ENCODE results near the gene RAB42. TPM values are rescaled to one million over a fixed set of nuclear protein-coding genes. Genes with fewer than 3 reads are reported as not detected.
"Not testable (repeated sequence)": the region's sequence is repeated elsewhere in the genome, so short reads cannot be mapped to it uniquely, and the experiment has no call there.

The RAB42 gene
- total and polyA plus RNA-seq, 5 donors = 0.59 to 1.8 (median 1.4) TPM

- DNase-seq; intact Hi-C loops (cut with DNase I); H3K27me3 ChIP-seq (ENCODE audit: control insufficient read depth, insufficient read depth): not testable (repeated sequence)
Observed at GRCh38 chr1:28586585-28587391, 5.3 kb upstream of the RAB42 start.

DNA sequence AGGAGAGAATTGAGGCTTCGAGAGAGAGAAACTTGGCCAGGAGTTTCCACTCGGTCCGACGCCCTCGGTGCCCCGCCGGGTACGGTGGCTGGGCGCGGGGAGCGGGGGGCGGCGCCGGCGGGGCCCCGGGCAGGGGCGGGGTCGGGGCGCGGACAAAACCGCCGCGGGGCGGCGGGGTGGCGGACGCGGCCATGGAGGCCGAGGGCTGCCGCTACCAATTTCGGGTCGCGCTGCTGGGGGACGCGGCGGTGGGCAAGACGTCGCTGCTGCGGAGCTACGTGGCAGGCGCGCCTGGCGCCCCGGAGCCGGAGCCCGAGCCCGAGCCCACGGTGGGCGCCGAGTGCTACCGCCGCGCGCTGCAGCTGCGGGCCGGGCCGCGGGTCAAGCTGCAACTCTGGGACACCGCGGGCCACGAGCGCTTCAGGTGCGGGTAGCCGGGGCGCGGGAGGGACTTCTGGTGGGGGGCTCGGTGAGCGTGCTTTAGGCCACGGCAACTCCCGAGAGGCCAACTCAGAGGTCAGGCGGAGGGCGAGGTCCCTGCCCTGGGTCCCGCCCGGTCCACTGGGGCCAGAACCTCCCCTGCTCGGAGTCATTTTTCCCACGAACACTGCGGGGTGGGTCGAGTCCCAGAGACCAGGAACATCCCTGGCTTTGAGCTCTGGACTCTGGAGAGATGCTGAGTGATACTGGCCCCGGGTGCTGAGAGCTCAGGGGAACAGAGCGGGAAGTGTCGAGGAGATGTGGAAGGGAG lies 431 bp downstream of the RAB42 start:
- WGBS = 2% methylated on average over 81 of the region's 81 CpGs

More at GRCh38 chr1:28586585-28587391, 5.3 kb upstream of the RAB42 start:
- not testable (repeated sequence) for H3K4me3 ChIP-seq (ENCODE audit: low read length); H3K27ac ChIP-seq (ENCODE audit: low read length); H3K4me1 ChIP-seq (ENCODE audit: control insufficient read depth, insufficient read depth, low read length); H3K9me3 ChIP-seq (ENCODE audit: control insufficient read depth, low read length); ATAC-seq
- 91% methylated on average over 19 of the region's 19 CpGs for WGBS

GRCh38 chr1:28593988-28594356 lies 1.9 kb downstream of the RAB42 start:
- H3K27ac ChIP-seq (ENCODE audit: low read length); ATAC-seq; H3K4me3 ChIP-seq (ENCODE audit: low read length); H3K4me1 ChIP-seq (ENCODE audit: control insufficient read depth, insufficient read depth, low read length); H3K9me3 ChIP-seq (ENCODE audit: control insufficient read depth, low read length); DNase-seq; intact Hi-C loops (cut with DNase I); H3K27me3 ChIP-seq (ENCODE audit: control insufficient read depth, insufficient read depth): not testable (repeated sequence)
- 83% methylated on average over 3 of the region's 3 CpGs for WGBS

More for the DNA sequence above, 431 bp downstream of the RAB42 start:
- ATAC-seq = peak; percentile 69 to 74
- no peaks in the 10 kb centered on the region for H3K4me1 ChIP-seq (ENCODE audit: control insufficient read depth, insufficient read depth, low read length)
- intact Hi-C loops (cut with DNase I) = no loop called here
- H3K27me3 ChIP-seq (ENCODE audit: control insufficient read depth, insufficient read depth) = no peaks in the 10 kb centered on the region
- H3K4me3 ChIP-seq (ENCODE audit: low read length) = peak overlapping the region; percentile 50
- H3K27ac ChIP-seq (ENCODE audit: low read length) = no peak overlapping the region
- H3K9me3 ChIP-seq (ENCODE audit: control insufficient read depth, low read length) = no peaks in the 10 kb centered on the region
- peak; percentile 29 to 71 (median 65) for DNase-seq

- peak in 2 of 3 donors; percentile 25 to 52 for DNase-seq
- 54% methylated on average over 7 of the region's 7 CpGs for WGBS
- H3K9me3 ChIP-seq (ENCODE audit: control insufficient read depth, low read length); intact Hi-C loops (cut with DNase I); H3K27ac ChIP-seq (ENCODE audit: low read length); H3K4me3 ChIP-seq (ENCODE audit: low read length); H3K27me3 ChIP-seq (ENCODE audit: control insufficient read depth, insufficient read depth); ATAC-seq; H3K4me1 ChIP-seq (ENCODE audit: control insufficient read depth, insufficient read depth, low read length): not testable (repeated sequence)
Observed at GRCh38 chr1:28594686-28595411, 2.8 kb downstream of the RAB42 start.

DNA sequence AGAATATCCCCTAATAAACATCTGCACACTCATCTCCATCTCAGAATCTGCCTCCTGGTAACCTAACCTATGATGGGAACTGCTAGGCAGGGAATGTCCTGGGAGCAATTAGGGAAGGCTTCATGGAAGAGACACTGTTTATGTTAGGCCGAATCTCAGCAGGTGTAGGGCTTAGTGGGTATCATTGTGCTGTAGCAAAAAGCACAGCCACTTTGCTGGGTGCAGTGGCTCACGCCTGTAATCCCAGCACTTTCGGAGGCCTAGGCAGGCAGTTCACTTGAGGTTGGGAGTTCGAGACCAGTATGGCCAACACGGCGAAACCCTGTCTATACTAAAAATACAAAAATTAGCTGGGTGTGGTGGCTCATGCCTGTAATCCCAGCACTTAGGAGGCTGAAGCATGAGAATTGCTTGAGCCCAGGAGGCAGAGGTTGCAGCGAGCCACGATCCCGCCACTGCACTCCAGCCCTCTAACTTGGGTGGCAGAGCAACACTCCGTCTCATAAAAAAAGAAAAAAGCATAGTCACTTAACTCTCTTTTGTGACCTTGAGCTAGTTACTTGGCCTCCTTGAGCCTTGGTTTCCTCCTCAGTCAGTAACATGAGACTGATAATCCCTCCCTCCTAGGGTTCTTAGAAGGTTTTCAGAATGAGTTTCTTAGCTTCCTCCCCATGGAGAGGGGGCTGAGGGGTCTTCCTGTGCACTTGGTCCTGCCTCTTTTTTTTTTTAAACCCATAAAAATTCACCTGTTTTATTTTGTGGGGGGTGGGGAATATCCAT lies 3.5 kb downstream of the RAB42 start:
- WGBS = 93% methylated on average over 10 of the region's 10 CpGs
- ATAC-seq (no peak), DNase-seq (no peak)
- intact Hi-C loops (cut with DNase I) = no loop called here
- H3K27me3 ChIP-seq (ENCODE audit: control insufficient read depth, insufficient read depth) = no peaks in the 10 kb centered on the region
- no peak overlapping the region for H3K4me3 ChIP-seq (ENCODE audit: low read length)
- H3K4me1 ChIP-seq (ENCODE audit: control insufficient read depth, insufficient read depth, low read length) = no peaks in the 10 kb centered on the region
- H3K27ac ChIP-seq (ENCODE audit: low read length) = no peak overlapping the region
- no peaks in the 10 kb centered on the region for H3K9me3 ChIP-seq (ENCODE audit: control insufficient read depth, low read length)

DNA sequence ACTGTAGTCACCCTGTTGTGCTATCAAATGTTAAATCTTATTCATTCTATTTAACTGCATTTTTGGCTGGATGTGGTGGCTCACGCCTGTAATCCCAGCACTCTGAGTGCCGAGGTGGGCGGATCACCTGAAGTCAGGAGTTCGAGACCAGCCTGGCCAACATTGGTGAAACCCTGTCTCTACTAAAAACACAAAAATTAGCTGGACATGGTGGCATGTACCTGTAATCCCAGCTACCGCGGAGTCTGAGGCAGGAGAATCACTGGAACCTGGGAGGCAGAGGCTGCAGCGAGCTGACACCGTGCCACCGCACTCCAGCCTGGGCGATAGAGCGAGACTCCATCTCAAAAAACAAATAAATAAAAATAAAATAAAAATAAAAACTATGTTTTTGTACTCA lies 4.2 kb downstream of the RAB42 start:
- H3K27me3 ChIP-seq (ENCODE audit: control insufficient read depth, insufficient read depth); intact Hi-C loops (cut with DNase I): not testable (repeated sequence)

GRCh38 chr1:28601696-28602095 lies 9.6 kb downstream of the RAB42 start:
- Histone ChIP-seq H3K27me3 (ENCODE audit: control insufficient read depth, insufficient read depth) (no peaks in the 10 kb centered on the region), H3K27ac (ENCODE audit: low read length) (no peak overlapping the region), H3K4me3 (ENCODE audit: low read length) (no peak overlapping the region), H3K9me3 (ENCODE audit: control insufficient read depth, low read length) (no peaks in the 10 kb centered on the region), H3K4me1 (ENCODE audit: control insufficient read depth, insufficient read depth, low read length) (no peaks in the 10 kb centered on the region)
- no peak for DNase-seq
- 67% methylated on average over 3 of the region's 3 CpGs for WGBS
- intact Hi-C loops (cut with DNase I) = loop anchor here (5.0 to 10.0 kb wide), 5 partner anchors 84 to 247 kb away; partner anchors contain the start of gene PHACTR4 (in 1 of the 4)
- ATAC-seq = peak; percentile 49 to 51

More for the DNA sequence above, 4.2 kb downstream of the RAB42 start:
- DNase-seq; H3K27ac ChIP-seq (ENCODE audit: low read length); H3K4me1 ChIP-seq (ENCODE audit: control insufficient read depth, insufficient read depth, low read length); H3K9me3 ChIP-seq (ENCODE audit: control insufficient read depth, low read length); ATAC-seq; H3K4me3 ChIP-seq (ENCODE audit: low read length): not testable (repeated sequence)
- 96% methylated on average over 11 of the region's 11 CpGs for WGBS

GRCh38 chr1:28602536-28603439 lies 10.7 kb downstream of the RAB42 start:
- Histone ChIP-seq H3K4me1 (ENCODE audit: control insufficient read depth, insufficient read depth, low read length) (no peaks in the 10 kb centered on the region), H3K27me3 (ENCODE audit: control insufficient read depth, insufficient read depth) (no peaks in the 10 kb centered on the region), H3K27ac (ENCODE audit: low read length) (no peak overlapping the region), H3K4me3 (ENCODE audit: low read length) (no peak overlapping the region), H3K9me3 (ENCODE audit: control insufficient read depth, low read length) (no peaks in the 10 kb centered on the region)
- WGBS = 66% methylated on average over 15 of the region's 15 CpGs
- peak; percentile 72 to 78 for ATAC-seq
- DNase-seq = peak in 2 of 3 donors; percentile 53 to 67
- intact Hi-C loops (cut with DNase I) = loop anchor here (5.0 to 10.0 kb wide), 5 partner anchors 85 to 248 kb away; partner anchors contain the start of gene PHACTR4 (in 1 of the 4)

DNA sequence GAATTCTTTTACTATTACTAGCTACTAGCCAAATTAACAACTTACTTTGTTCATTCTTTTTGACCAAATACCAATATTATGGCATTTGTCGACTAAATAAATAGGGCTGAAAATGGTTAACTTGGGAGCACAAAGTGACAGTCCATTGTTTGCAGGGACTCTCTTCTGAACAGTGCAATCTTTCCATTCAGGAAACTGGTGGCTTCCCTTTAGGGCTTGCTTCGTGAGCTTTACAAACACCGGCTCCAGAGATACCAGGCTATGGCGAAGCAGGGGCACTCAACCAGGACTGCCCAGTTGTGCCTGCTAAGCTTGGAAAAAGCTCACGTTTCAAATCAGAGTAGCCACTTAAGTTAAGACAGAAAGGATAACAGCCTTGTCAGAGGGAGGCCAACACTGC lies 12.3 kb downstream of the RAB42 start:
- no peak overlapping the region for H3K4me3 ChIP-seq (ENCODE audit: low read length)
- H3K27ac ChIP-seq (ENCODE audit: low read length) = no peak overlapping the region
- DNase-seq (no peak), ATAC-seq (no peak)
- H3K27me3 ChIP-seq (ENCODE audit: control insufficient read depth, insufficient read depth) = no peaks in the 10 kb centered on the region
- WGBS = 74% methylated on average over 5 of the region's 5 CpGs
- intact Hi-C loops (cut with DNase I) = loop anchor here (5.0 to 10.0 kb wide), 5 partner anchors 87 to 250 kb away; partner anchors contain the start of gene PHACTR4 (in 1 of the 4)
- H3K4me1 ChIP-seq (ENCODE audit: control insufficient read depth, insufficient read depth, low read length) = no peaks in the 10 kb centered on the region
- H3K9me3 ChIP-seq (ENCODE audit: control insufficient read depth, low read length) = no peaks in the 10 kb centered on the region

Data from right cardiac atrium (tissue), 5 donors.